Measurements from ENCODE around the gene NFIL3. TPM values are rescaled to one million over a fixed set of nuclear protein-coding genes. Genes with fewer than 3 reads are reported as not detected.

The NFIL3 gene
- total RNA-seq, 4 donors from 2014 or later = 36.6 to 167 (median 56.3) TPM

DNA sequence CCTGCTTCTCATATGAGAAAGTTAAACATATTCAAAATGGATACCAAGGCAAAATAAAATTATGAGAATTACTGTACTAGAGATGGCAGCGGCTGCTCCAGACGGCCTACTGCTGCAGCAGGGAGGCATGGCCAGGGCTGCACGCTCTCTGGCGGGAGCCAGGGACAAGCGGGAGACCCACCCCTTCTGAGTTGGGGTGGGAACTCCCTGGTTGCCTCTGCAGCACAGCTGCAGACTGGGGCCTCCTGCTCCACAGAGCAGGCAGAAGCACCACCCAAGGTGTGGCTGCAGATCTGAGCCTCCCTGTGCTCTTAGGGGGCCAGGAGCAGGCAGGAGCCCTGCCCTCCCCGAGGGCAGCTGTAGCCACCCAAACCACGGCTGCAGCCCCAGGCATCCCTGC, 59.6 kb downstream of the NFIL3 start:
- Histone ChIP-seq H3K9me3 (no peaks in the 10 kb centered on the region), H3K4me1 (peaks cover 18 to 29% of the 10 kb centered on the region in 2 donors), H3K36me3 (no peaks in the 10 kb centered on the region), H3K27me3 (no peaks in the 10 kb centered on the region), H3K4me3 (no peak overlapping the region), H3K27ac (no peak overlapping the region)
- no peak for ATAC-seq
- in situ Hi-C loops (cut with MboI; ENCODE audit: low sequenced_read_pairs in 4 of 4) = loop anchor here in 2 of 4 donors (10.0 kb wide), 1 partner anchor 51 kb away; no protein-coding TSS in a partner anchor
- DNase-seq = no peak
- TF ChIP-seq, protein P1, sequence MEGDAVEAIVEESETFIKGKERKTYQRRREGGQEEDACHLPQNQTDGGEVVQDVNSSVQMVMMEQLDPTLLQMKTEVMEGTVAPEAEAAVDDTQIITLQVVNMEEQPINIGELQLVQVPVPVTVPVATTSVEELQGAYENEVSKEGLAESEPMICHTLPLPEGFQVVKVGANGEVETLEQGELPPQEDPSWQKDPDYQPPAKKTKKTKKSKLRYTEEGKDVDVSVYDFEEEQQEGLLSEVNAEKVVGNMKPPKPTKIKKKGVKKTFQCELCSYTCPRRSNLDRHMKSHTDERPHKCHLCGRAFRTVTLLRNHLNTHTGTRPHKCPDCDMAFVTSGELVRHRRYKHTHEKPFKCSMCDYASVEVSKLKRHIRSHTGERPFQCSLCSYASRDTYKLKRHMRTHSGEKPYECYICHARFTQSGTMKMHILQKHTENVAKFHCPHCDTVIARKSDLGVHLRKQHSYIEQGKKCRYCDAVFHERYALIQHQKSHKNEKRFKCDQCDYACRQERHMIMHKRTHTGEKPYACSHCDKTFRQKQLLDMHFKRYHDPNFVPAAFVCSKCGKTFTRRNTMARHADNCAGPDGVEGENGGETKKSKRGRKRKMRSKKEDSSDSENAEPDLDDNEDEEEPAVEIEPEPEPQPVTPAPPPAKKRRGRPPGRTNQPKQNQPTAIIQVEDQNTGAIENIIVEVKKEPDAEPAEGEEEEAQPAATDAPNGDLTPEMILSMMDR (IDR thresholded peaks at IDR 0.05 in 4 of 5, conservative IDR thresholded peaks at IDR 0.05 in 1 of 5) = no peak
- no peak for TF ChIP-seq POLR2A (IDR thresholded peaks at IDR 0.05)
- intact Hi-C loops (cut with DNase I; ENCODE audit: low total_unique reads) = loop anchor here (5.0 kb wide), 3 partner anchors 62 to 442 kb away; no protein-coding TSS in a partner anchor

DNA sequence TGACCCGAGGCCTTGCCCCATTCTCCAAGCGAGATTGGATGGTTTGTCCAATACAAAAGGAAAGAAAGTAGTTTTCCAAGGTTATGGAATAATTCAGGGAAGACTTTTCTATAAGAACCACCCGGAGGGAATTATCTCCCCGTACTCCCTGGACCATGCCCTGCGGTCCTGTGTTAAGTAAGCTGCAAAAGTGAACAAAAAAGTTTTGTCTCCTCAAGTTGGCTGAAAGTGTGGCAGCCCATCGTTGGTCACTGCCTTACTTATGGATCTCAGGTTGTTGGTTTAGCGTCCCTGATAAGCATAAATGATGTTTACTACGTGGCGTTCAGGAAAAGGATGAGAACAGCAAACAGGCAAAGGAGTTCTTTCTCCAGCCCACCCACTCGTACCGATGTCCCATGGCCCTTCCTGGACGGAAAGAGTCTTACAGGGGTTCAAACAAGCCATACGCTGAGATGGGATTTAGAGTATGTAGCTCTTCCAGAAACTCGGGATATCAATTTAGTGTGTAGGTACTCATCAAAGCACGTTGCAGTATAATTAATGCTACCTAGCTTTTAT, 61.5 kb downstream of the NFIL3 start:
- no peak for TF ChIP-seq POLR2A (IDR thresholded peaks at IDR 0.05)
- TF ChIP-seq, protein P1 (IDR thresholded peaks at IDR 0.05 in 4 of 5, conservative IDR thresholded peaks at IDR 0.05 in 1 of 5) = no peak
- no peak for DNase-seq
- intact Hi-C loops (cut with DNase I; ENCODE audit: low total_unique reads) (loop anchor here (5.0 kb wide), 3 partner anchors 60 to 440 kb away; no protein-coding TSS in a partner anchor), in situ Hi-C loops (cut with MboI; ENCODE audit: low sequenced_read_pairs in 4 of 4) (loop anchor here in 2 of 4 donors (10.0 kb wide), 1 partner anchor 53 kb away; no protein-coding TSS in a partner anchor)
- Histone ChIP-seq H3K36me3 (no peaks in the 10 kb centered on the region), H3K4me3 (peak overlapping the region; percentile 76 to 97 (median 94)), H3K9me3 (no peaks in the 10 kb centered on the region), H3K27ac (peak overlapping the region; percentile 90 to 96 (median 93)), H3K4me1 (peaks cover 29 to 43% of the 10 kb centered on the region in 2 donors), H3K27me3 (no peaks in the 10 kb centered on the region)
- ATAC-seq = peak in 1 of 2 donors; percentile 0

DNA sequence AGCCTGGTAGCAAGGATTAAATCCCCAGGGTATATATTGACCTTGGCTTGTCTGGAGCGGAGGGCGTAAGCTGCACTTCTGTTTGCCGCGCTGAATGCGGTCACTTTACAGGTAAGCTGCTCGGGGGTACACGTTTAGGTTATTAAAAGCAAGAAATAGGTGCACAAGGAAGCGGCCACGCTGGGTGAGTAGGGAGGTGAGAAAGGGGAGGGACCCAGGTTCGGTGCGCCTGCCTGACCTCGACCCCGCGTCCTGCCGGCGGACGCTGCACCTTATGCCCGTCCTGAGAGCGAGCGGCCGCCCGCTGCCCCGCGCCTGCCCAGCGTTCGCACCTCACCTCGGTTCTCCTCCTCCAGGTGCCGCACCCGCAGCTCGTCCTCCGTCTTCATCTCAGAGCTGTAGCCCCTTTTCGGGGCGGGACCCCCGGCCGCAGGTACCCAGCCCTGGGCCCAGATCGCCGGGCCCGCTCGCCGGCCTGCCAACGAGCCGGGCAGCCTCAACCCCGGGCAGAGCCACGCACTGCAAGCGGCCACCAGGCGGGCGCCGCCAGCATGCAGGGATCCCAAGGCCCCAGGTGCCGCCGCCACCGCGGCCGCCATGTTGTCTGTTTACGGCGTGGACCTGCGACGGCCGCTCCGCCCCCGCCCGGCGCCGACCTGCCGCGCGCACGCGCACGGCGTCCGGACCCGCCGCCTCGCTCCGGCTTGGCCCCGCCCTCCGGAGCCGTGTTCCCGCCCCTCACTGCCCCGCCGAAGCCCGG, 62.2 kb downstream of the NFIL3 start, which contains the start of gene AUH:
Gene AUH, minus strand, starts transcription at position 628 of the 760 bp plus-strand sequence. Its CDS starts 29 bp downstream, at position 599.
- Histone ChIP-seq H3K36me3 (no peaks in the 10 kb centered on the region), H3K27me3 (no peaks in the 10 kb centered on the region), H3K9me3 (no peaks in the 10 kb centered on the region), H3K4me3 (peak within 1 kb of the TSS; percentile 76 to 97 (median 94)), H3K4me1 (peaks cover 29 to 43% of the 10 kb centered on the region in 2 donors), H3K27ac (peak within 1 kb of the TSS; percentile 90 to 96 (median 93))
- ATAC-seq = peak; percentile 93 to 94
- intact Hi-C loops (cut with DNase I; ENCODE audit: low total_unique reads) (loop anchor here (2.0 to 5.0 kb wide), 4 partner anchors 59 to 439 kb away; no protein-coding TSS in a partner anchor), in situ Hi-C loops (cut with MboI; ENCODE audit: low sequenced_read_pairs in 4 of 4) (loop anchor here in 2 of 4 donors (10.0 kb wide), 1 partner anchor 53 kb away; no protein-coding TSS in a partner anchor)
- TF ChIP-seq, protein P1 (IDR thresholded peaks at IDR 0.05 in 4 of 5, conservative IDR thresholded peaks at IDR 0.05 in 1 of 5) = peak in 1 of 5 experiments; percentile 29
- TF ChIP-seq POLR2A (IDR thresholded peaks at IDR 0.05) = peak; percentile 61 to 89
- peak; percentile 69 to 81 for DNase-seq

DNA sequence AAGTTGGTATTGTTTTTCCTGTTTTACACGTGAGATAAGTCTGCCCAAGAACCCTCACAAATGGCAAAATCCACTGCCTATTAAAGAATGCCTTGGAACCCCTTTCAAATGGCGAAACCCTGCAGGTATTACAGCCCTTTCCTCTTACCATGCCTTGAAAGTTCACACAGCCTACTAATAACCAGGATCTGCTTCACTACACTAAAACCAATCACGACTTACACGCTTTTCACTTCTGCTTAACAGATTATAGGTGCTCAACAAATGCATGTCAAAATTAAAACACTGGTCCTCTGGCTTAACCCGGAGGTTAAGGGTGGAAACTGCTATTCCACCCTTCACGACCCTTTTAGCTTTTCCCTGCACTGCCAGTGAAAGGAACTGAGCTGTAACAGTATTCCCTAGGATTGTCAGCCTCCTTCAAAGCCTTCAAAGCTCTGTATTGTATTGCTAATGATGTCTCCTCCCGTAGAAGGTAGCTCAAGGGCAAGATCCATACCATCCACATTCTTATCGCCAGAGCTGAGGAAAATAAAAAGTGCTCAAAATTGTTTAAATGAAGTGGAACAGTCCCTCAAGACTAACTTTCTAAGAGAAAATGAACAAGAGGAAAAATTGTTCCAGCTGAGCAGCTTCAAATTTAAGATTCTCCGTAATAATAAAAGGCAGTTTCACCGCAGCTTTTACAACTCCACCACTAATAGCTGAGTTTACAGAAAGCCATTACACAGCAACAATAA, 62.9 kb downstream of the NFIL3 start:
- TF ChIP-seq, protein P1 (IDR thresholded peaks at IDR 0.05 in 4 of 5, conservative IDR thresholded peaks at IDR 0.05 in 1 of 5) = no peak
- H3K27me3 ChIP-seq = no peaks in the 10 kb centered on the region
- no peak for DNase-seq
- in situ Hi-C loops (cut with MboI; ENCODE audit: low sequenced_read_pairs in 4 of 4) = loop anchor here in 2 of 4 donors (10.0 kb wide), 1 partner anchor 54 kb away; no protein-coding TSS in a partner anchor
- H3K4me1 ChIP-seq = peaks cover 29 to 43% of the 10 kb centered on the region in 2 donors
- intact Hi-C loops (cut with DNase I; ENCODE audit: low total_unique reads) = loop anchor here (2.0 to 5.0 kb wide), 4 partner anchors 58 to 438 kb away; no protein-coding TSS in a partner anchor
- peak overlapping the region; percentile 76 to 97 (median 94) for H3K4me3 ChIP-seq
- H3K9me3 ChIP-seq = no peaks in the 10 kb centered on the region
- H3K27ac ChIP-seq = peak overlapping the region; percentile 90 to 96 (median 93)
- peaks cover 0 to 3% of the 10 kb centered on the region in 2 donors for H3K36me3 ChIP-seq
- peak; percentile 29 to 35 for ATAC-seq
